ENCODE measurements around the gene RNF220.

DNA sequence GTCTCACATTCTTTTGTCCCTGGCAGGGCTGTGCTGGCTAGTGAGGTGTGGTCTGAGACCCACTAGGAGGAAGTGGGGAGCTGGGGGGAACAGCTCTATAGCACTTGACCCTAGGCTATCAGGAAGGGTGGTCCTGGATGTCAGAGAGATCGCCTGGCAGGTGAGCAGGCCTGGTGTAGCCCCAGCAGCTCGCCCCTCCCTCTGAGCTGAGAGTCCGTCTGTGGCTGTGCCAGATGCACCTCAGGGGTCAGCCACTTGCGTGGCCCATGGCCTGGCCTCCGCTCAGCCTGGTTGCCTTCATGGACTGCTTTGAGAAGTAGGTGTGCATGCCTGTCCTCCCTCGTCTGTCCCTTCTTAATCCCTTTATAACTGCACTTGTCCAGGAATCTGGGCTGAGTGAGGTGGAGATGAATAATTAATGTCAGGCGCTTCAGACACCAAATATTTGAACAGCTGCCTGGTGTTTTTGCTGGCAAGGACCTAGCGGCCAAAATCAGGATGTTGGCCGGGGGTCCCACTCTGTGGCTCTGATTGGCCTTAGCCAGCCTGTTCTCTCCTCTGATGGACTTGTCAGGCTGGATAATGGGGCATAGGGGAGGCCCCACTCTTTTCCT, 238.8 kb downstream of the RNF220 start:
- TF ChIP-seq, protein P1, sequence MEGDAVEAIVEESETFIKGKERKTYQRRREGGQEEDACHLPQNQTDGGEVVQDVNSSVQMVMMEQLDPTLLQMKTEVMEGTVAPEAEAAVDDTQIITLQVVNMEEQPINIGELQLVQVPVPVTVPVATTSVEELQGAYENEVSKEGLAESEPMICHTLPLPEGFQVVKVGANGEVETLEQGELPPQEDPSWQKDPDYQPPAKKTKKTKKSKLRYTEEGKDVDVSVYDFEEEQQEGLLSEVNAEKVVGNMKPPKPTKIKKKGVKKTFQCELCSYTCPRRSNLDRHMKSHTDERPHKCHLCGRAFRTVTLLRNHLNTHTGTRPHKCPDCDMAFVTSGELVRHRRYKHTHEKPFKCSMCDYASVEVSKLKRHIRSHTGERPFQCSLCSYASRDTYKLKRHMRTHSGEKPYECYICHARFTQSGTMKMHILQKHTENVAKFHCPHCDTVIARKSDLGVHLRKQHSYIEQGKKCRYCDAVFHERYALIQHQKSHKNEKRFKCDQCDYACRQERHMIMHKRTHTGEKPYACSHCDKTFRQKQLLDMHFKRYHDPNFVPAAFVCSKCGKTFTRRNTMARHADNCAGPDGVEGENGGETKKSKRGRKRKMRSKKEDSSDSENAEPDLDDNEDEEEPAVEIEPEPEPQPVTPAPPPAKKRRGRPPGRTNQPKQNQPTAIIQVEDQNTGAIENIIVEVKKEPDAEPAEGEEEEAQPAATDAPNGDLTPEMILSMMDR (IDR thresholded peaks at IDR 0.05) = no peak
- TF ChIP-seq POLR2A (IDR thresholded peaks at IDR 0.05) = no peak

Measured in heart left ventricle (tissue), 13 donors.